Stimulated activated CD8-positive, alpha-beta memory T cell treated with anti-CD3 and anti-CD28 coated beads, Interleukin-12 subunit alpha, Interleukin-12 subunit beta, amount 100 ng/mL, for 1 hour (primary cell): ENCODE data around the gene C19orf44.

Source experiments
- DNase-seq: peaks from one replicate; pipeline ENCODE4 v3.0.0-alpha.2; 2020; ENCODE audit warnings: low read depth

Gene C19orf44

DNA sequence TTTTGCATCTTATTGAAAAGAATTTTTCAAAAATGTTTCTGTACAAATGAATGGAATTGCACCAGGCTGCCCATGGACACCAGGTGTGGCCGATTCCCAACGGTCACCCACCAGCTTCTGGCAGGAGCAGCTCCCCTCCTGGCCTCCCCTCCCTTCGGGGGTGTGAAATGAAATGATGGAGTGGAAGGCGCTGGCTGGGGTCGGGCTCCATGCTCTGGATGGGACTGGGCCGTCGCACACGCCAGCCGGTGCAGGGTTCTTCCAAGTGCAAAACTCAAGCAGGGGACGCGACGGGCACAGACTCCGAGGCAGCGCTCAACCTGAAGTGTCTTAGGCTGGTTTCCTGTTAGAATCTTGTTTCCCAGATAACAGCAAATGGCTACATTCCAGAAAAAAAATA is 21.9 kb downstream of the C19orf44 start:
- DNase-seq, result no peak

DNA sequence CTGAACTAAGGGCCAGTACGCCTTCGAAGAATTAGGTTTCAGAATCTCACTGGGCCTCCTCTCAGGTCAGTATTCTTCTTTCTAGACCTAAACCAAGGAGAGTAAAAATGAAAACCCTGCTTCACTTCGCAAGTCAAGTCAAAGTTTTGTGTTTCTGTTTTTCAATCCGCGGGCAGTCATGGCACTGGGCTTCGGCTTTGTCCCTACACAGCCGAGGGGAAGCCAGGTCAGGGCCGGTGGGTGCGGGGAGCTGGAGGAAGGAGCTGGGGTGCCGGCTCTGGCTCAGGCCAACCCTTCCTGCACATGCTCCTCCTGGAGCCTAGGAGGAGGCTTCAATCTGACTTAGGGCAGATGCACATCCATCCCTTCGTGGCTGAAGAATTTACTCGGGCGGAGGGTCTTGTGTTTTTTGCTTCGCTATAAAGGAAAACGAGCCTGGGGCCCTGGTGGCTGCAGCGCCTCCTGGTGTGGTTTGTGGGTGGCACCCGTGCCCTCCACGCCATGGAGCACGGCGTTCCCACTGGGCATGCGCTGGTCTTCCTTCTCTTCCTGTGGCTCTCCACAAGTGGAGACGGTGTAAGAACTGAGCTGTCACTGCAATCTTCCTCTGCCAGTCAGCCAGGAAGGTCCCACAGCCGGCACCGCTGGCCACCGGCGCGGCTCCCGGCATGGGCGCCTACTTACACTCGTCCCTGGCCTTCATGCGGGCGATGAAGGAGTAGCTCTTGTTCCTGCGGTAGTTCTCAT is 22.5 kb downstream of the C19orf44 start:
- no peak for DNase-seq

- no peak for DNase-seq
Measured at GRCh38 chr19:16519230-16519687, 23.1 kb downstream of the C19orf44 start.

DNA sequence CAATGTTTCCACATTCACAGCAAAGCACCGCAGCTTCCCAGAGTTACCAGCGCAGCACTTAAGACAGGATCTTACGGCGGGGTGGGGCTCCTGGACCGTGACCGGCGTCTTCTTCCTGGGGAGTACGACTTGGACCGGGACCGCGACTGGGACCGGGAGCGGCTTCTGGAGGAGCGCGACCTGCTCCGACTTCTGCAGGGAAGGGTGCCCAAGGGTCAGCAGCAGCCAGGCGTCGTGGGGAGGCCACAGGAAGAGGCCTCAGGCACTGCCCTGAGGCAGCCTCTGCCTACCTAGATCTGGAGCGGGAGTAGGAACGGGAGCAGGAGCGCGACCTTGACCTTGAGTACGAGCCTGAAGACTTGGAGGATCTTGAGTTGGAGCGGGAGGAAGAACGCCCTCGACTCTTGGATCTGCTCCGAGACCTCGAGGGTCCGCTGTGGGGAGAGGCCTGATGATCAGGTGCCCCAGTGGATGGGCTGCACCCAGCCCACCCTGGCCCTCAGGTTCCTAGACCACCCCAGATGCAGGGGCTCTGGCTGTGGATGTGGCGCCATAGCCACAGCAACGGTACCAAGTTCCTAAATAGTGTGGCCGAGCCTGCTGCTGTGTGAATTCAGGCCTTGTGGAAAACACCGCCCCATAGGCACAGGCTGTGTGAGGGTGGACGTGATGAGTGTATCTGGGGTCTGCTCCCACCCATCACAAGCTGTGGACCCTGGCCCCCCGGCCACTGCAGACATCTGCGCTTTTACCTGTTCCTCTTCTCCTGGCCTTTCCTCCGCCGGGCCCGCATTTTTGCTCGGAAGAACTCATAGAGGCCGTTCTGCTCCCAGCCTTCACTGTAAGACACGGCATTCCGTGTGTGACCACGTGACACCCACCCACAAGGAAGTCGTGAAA is 24.1 kb downstream of the C19orf44 start:
- no peak for DNase-seq

GRCh38 chr19:16520986-16521624 is 24.9 kb downstream of the C19orf44 start:
- no peak for DNase-seq

DNA sequence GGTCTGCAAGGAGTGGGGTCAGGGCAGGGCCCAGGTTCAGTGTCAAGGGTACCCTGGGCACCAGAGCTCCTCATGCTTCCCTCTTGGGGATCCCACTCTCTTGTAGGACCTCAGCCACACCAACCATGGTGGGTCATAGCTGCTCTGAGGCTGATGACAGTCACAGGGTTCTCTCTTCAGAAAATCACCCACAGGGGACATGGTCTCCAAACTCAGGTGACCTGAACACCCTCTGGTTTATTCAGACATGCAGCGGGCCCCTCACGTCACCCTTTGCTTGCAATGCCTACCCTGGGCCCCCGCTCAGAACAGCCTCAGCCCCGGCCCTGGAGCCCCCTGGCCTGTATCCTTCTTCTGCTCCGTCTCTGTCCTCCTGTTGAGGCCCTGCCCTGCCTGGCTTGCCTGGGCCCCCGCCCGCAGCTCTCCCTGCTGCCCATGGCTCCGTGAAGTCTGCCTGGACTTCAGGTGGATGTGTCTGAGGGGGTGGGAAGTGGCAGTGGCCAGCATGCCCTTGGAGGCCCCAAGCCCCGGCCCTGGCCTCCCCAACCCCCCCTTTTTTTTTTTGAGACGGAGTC is 25.6 kb downstream of the C19orf44 start:
- no peak for DNase-seq

DNA sequence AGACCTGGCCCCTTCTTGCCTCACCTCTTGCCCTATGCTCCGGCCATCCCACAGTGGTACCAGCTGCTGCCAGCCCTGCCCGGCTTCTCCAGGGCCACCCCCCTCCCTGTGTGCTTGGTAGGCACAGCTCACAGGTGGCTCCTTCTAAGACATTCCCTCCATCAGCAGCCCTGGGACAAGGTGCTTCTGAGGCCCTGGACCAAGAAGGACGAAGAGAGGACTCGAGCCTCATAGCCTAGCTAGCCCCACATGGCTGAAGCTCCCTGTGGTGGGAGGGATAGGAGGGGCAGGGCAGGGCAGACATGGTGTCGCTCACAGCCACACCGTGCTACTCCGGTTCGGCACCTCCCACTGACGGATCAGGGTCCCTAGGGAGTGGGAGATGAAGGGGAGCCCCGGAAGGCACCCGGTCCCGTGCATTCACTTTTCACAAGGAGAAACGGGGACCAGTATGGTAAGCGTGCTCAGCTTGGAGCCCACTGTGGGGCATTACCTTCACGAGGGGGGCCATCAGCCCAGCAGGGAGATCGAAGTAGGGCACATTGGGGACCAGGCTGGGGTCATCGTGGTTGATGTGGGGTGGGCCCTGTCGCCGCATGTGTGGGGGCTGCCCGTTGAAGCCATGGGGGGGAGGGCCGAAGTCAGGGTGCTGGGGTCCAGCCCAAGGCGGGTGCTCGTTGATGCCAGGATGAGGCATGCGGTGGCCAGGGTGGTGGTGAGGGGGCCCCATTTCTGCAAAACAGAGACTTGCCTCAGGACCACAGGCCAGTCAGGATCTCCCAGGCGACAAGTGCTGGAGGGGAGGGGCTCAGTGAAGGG is 26.6 kb downstream of the C19orf44 start:
- no peak for DNase-seq

DNA sequence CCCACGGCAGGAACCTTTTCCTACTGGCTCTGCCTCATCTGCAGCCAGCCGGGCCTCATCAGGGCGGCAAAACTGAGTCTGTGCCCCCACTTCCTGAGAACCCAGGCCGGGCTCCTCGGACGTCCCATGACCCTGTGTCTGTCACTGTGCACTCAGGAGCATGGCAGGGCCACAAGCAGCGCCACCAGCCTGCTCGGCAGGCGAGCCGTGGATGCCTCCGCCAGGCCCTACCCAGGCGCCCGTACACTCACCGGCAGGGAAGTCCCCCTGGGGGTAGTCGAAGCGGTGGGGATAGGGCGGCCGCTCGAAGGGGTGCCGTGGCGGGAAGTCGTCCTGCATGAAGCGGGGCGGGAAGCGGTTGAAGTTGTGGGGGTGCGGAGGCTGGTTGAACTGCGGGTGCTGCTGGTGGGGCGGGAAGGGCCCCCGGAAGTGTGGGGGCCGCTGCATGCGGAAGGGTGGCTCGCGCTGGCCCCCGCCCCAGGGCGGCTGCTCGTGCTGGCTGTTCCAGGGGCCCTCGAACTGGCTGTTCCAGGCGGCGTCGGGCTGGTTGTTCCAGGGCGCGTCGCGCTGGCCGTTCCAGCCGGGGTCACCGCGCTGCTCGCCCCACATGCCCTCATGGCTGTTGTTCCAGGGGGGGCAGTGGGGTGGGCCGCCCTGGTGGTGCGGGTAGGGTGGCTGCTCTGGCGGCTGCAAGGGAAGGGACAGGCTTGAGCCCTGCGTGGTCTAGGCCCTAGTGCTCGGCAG is 29.0 kb downstream of the C19orf44 start:
- no peak for DNase-seq

- DNase-seq, result no peak
Measured at GRCh38 chr19:16525751-16526481, 29.7 kb downstream of the C19orf44 start.

GRCh38 chr19:16527334-16527935 is 31.2 kb downstream of the C19orf44 start:
- no peak for DNase-seq

DNA sequence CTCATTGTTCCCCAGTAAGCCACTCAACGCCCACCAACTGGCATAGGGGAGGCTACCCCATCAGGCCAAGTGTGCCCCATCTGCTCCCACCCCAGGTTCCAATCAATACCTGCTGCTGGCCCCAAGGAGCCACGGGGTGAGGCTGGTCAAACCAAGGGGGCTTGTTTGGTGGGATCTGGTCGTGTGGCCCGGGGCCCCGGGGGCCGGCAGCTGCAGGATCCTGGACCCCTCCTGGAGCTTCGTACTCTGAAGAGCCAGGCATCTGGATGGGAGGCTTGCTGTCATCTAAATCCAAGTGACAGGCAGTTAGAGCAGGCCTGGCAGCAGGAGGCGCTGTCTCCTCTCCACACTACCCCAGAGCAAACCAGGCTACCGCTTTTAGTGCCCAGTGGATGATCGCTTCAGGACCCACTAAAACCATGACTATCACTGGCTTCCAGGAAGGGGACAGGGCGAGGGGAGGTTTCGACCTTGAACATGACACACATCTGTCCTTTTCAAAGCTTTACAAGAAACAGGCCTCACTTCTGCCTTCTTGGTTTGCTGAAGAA is 31.9 kb downstream of the C19orf44 start:
- peak; percentile 21 for DNase-seq

GRCh38 chr19:16529466-16530144 is 33.4 kb downstream of the C19orf44 start:
- DNase-seq, result no peak

GRCh38 chr19:16530540-16531379 is 34.6 kb downstream of the C19orf44 start:
- DNase-seq, result no peak

DNA sequence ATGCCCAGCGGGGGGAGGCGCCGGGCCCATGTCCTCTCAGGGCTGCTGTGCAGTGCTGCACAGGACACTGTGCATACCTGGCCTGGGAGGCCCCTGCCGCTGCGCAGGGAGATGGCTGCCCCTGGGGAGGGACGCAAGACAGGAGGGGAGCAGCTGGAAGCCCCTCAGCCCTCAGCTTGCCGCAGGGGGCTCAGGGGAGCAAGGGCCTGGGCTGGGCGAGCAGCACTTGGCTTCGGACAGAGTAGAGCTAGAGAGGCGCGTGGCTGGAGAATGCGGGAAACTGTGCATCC is 35.1 kb downstream of the C19orf44 start:
- no peak for DNase-seq

GRCh38 chr19:16532440-16533234 is 36.4 kb downstream of the C19orf44 start:
- DNase-seq, result no peak

- no peak for DNase-seq
Measured at GRCh38 chr19:16535381-16535780, 39.2 kb downstream of the C19orf44 start.

DNA sequence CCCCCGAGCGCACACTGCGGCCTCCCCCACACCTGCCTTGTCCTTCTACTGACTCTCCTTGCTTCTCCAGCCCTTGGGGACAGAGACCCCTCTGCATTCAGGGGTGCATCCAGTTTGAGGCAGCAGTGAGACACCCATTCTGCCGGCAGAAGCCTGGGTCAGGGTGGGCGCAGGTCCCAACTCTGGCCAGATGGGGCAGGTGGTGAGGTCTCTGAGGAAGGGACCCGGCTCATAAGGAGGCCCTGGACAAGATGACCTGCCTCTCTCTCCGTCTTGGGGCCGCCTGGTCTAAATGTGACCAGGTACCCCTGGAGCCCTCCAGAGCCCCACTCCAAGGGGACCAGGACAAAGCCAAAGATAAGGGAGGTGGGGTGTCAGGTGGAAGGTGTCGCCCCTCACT is 39.9 kb downstream of the C19orf44 start:
- DNase-seq, result no peak
